Activated gamma-delta T cell treated with Interleukin-2 at 50 U/mL for 16 hours (primary cell): ENCODE data around the gene C14orf93.
A peak's percentile ranks its signal among the peaks of the same experiment; 100 is the strongest.

Experiments used
- DNase-seq: peaks from one replicate; pipeline ENCODE4 v3.0.0-alpha.2; 2020

The C14orf93 gene

GRCh38 chr14:22986508-22987054 lies 23.4 kb downstream of the C14orf93 start:
- DNase-seq: peak; percentile 89

GRCh38 chr14:22985894-22986507 lies 23.9 kb downstream of the C14orf93 start:
- DNase-seq: no peak

GRCh38 chr14:22984959-22985658 lies 24.8 kb downstream of the C14orf93 start:
- DNase-seq: no peak

GRCh38 chr14:22982477-22983245 lies 27.3 kb downstream of the C14orf93 start, which contains the start of gene AJUBA:
AJUBA (minus strand) TSS chr14:22982551; CDS start chr14:22982266, 285 bp downstream.
- peak; percentile 62 for DNase-seq

GRCh38 chr14:22981876-22982476 lies 28.0 kb downstream of the C14orf93 start:
- no peak for DNase-seq

- DNase-seq: no peak
These were observed 28.7 kb downstream of the C14orf93 start for GRCh38 chr14:22981090-22981875.

GRCh38 chr14:22980672-22981089 lies 29.3 kb downstream of the C14orf93 start:
- no peak for DNase-seq

- no peak for DNase-seq
These were observed 30.1 kb downstream of the C14orf93 start for GRCh38 chr14:22979748-22980392.

- no peak for DNase-seq
These were observed 30.8 kb downstream of the C14orf93 start for GRCh38 chr14:22978981-22979671.

GRCh38 chr14:22978487-22978837 lies 31.5 kb downstream of the C14orf93 start:
- DNase-seq: no peak

- no peak for DNase-seq
These were observed 32.1 kb downstream of the C14orf93 start for GRCh38 chr14:22977684-22978486.

GRCh38 chr14:22977434-22977683 lies 32.6 kb downstream of the C14orf93 start:
- DNase-seq: no peak

GRCh38 chr14:22976620-22977433 lies 33.1 kb downstream of the C14orf93 start:
- no peak for DNase-seq

GRCh38 chr14:22974530-22975313 lies 35.2 kb downstream of the C14orf93 start:
- DNase-seq: no peak

- DNase-seq: peak; percentile 42
These were observed 36.5 kb downstream of the C14orf93 start for GRCh38 chr14:22973217-22974032.

GRCh38 chr14:22972313-22972930 lies 37.5 kb downstream of the C14orf93 start:
- no peak for DNase-seq

- no peak for DNase-seq
These were observed 38.8 kb downstream of the C14orf93 start for GRCh38 chr14:22971152-22971551.
